HG02870 (cell line): ENCODE results near the gene COPS3.
A peak's percentile ranks its signal among the peaks of the same experiment; 100 is the strongest.

Experiments
- ATAC-seq: cut with Tn5 transposase; IDR thresholded peaks from one replicate; pipeline ENCODE4 v1.9.1; 2021; ENCODE audit warnings: mild to moderate bottlenecking, moderate library complexity; ENCODE audit not compliant: unreplicated experiment

Gene COPS3

GRCh38 chr17:17252149-17252661 is 28.8 kb downstream of the COPS3 start:
- no peak for ATAC-seq

GRCh38 chr17:17246879-17247278 is 34.2 kb downstream of the COPS3 start:
- no peak for ATAC-seq

- ATAC-seq: no peak
Observed at GRCh38 chr17:17243163-17243562, 37.9 kb downstream of the COPS3 start.

- no peak for ATAC-seq
Observed at GRCh38 chr17:17242246-17242645, 38.8 kb downstream of the COPS3 start.

GRCh38 chr17:17241656-17242055 is 39.4 kb downstream of the COPS3 start:
- no peak for ATAC-seq

GRCh38 chr17:17239832-17240231 is 41.2 kb downstream of the COPS3 start:
- ATAC-seq: no peak

- peak; percentile 66 for ATAC-seq
Observed at GRCh38 chr17:17237026-17237799, 43.8 kb downstream of the COPS3 start, which contains the start of gene FLCN. FLCN (minus strand) TSS chr17:17237168; CDS start chr17:17228137, 9,031 bp downstream.

- ATAC-seq: peak; percentile 23
Observed at GRCh38 chr17:17236295-17237025, 44.6 kb downstream of the COPS3 start.

- ATAC-seq: no peak
Observed at GRCh38 chr17:17235212-17236174, 45.6 kb downstream of the COPS3 start.

GRCh38 chr17:17232303-17232621 is 48.8 kb downstream of the COPS3 start:
- no peak for ATAC-seq

GRCh38 chr17:17231621-17232302 is 49.3 kb downstream of the COPS3 start:
- ATAC-seq: no peak

GRCh38 chr17:17229416-17230384 is 51.3 kb downstream of the COPS3 start:
- ATAC-seq: no peak

- no peak for ATAC-seq
Observed at GRCh38 chr17:17228521-17229279, 52.3 kb downstream of the COPS3 start.

GRCh38 chr17:17227608-17228520 is 53.2 kb downstream of the COPS3 start:
- no peak for ATAC-seq

GRCh38 chr17:17226451-17227265 is 54.4 kb downstream of the COPS3 start:
- no peak for ATAC-seq

GRCh38 chr17:17225901-17226300 is 55.1 kb downstream of the COPS3 start:
- ATAC-seq: no peak

- no peak for ATAC-seq
Observed at GRCh38 chr17:17224137-17224536, 56.9 kb downstream of the COPS3 start.
